Thyroid gland (tissue), 4 donors: ENCODE measurements around the gene KCTD10.

Experiments
- CTCF ChIP-seq, 6 experiments: fragments of 200-600 bp in 3 of 6; fragments of 450-650 bp in 3 of 6; sonication (generic) in 3 of 6; IDR thresholded peaks; one replicate each; pipeline ENCODE4 v1.5.1; 2016 to 2019; ENCODE audit warnings: antibody characterized with exemption in 6 of 6, mild to moderate bottlenecking in 2 of 6, inconsistent platforms in 1 of 6, moderate library complexity in 1 of 6
- POLR2A ChIP-seq, 2 donors: fragments of 450-650 bp; IDR thresholded peaks; one replicate each; pipeline ENCODE4 v1.6.1; 2017; ENCODE audit warnings: antibody characterized with exemption in 2 of 2, mild to moderate bottlenecking in 2 of 2, moderate library complexity in 1 of 2

GRCh38 chr12:109489016-109489954 lies 12.2 kb upstream of the KCTD10 start:
- TF ChIP-seq CTCF (IDR thresholded peaks at IDR 0.05) = no peak
- TF ChIP-seq POLR2A (IDR thresholded peaks at IDR 0.05) = no peak
